ENCODE data around the gene EXD3. TPM values are rescaled to one million over a fixed set of nuclear protein-coding genes. Genes with fewer than 3 reads are reported as not detected.
A peak's percentile ranks its signal among the peaks of the same experiment; 100 is the strongest.

EXD3 gene
- polyA plus RNA-seq, 3 donors from 2014 or later = 1.6 to 6.3 (median 4.3) TPM

DNA sequence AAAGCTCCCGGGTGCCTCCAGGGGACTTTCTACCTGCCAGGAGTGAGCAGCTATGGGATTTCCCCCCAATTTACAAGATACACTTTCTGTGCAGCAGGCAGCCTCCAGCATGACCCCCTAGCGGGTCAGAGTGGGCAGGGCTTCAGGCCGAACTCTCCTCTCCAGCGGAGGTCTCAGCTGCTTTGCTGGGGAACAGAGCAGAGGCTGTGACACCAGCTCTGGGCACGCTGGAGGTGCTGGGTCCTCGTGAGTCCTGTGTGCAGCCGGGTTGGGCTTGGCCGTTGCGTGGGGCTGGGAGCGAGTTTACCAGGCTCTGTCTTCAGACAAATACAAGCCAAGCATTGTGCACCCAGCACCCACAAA is 123.8 kb downstream of the EXD3 start:
- H3K36me3 Mint-ChIP-seq = no peaks in the 10 kb centered on the region
- no peak overlapping the region for H3K27ac Mint-ChIP-seq
- peaks cover 17 to 20% of the 10 kb centered on the region in 2 donors for H3K4me1 Mint-ChIP-seq
- peaks cover 7 to 18% (median 11%) of the 10 kb centered on the region in 3 donors for H3K27me3 Mint-ChIP-seq (ENCODE audit: low read depth in 3 of 3)
- H3K4me3 Mint-ChIP-seq = no peak overlapping the region
- H3K9me3 Mint-ChIP-seq = no peaks in the 10 kb centered on the region
- no peak for DNase-seq

DNA sequence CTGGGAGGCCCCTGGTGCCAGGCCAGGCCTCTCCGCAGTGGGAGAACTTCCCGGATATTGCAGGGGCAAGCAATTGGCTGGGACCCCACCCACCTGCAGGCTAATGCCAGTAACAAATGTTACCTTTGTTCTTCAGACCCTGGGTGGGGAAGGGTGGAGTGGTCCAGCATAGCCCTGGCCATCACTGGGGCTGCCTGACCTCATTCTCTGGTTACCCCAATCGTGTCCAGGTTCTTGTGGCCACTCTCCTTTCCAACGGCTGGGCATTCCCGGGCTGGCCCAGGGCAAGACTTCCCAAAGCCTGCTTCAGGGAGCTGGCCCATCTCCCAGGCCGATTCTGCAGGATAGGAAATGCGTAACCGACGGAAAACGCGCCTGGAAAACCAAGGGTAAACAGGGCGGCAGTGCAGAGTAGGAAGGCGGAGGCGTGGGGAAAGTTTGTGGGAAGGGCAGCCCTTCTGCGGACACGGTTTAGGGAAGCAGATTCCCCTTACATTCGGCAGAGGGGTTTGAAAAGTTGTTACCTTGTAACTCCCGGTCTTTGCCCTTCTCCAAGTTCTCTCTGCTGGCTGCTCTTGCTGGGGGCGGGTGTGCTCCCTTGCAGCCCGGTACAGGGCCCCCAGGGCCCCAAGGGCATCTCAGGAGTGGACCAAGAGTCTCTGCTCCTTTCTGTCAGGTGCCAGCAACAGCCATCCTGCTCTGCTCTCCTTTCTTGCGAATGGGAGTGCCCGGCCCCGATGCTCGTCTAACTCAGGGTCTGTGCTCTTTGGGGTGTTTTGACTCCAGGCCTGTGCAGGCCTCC is 124.4 kb downstream of the EXD3 start:
- no peak for DNase-seq
- peaks cover 9 to 18% (median 13%) of the 10 kb centered on the region in 3 donors for H3K27me3 Mint-ChIP-seq (ENCODE audit: low read depth in 3 of 3)
- H3K27ac Mint-ChIP-seq = no peak overlapping the region
- H3K4me3 Mint-ChIP-seq = no peak overlapping the region
- peaks cover 17 to 20% of the 10 kb centered on the region in 2 donors for H3K4me1 Mint-ChIP-seq
- H3K9me3 Mint-ChIP-seq = no peaks in the 10 kb centered on the region
- H3K36me3 Mint-ChIP-seq = no peaks in the 10 kb centered on the region

DNA sequence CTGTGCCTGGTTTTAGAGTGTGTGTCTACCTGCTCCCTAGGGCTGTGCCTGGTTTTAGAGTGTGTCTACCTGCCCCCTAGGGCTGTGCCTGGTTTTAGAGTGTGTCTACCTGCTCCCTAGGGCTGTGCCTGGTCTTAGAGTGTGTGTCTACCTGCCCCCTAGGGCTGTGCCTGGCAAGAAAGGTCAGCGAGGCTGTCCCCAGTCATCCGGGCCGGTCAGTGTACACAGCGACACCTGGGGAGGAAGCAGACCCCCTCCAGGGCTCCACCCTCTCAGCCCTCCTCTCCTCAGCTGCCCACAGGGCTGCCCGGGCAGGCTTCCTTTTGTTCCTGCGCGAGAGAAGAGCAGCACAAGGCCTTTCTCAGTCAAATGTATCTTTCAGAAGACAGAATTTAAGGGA is 125.0 kb downstream of the EXD3 start:
- no peak for DNase-seq
- Mint-ChIP-seq H3K36me3 (no peaks in the 10 kb centered on the region), H3K27ac (no peak overlapping the region), H3K9me3 (no peaks in the 10 kb centered on the region), H3K4me1 (peaks cover 17 to 20% of the 10 kb centered on the region in 2 donors), H3K27me3 (ENCODE audit: low read depth in 3 of 3) (peaks cover 11 to 18% (median 13%) of the 10 kb centered on the region in 3 donors), H3K4me3 (no peak overlapping the region)

DNA sequence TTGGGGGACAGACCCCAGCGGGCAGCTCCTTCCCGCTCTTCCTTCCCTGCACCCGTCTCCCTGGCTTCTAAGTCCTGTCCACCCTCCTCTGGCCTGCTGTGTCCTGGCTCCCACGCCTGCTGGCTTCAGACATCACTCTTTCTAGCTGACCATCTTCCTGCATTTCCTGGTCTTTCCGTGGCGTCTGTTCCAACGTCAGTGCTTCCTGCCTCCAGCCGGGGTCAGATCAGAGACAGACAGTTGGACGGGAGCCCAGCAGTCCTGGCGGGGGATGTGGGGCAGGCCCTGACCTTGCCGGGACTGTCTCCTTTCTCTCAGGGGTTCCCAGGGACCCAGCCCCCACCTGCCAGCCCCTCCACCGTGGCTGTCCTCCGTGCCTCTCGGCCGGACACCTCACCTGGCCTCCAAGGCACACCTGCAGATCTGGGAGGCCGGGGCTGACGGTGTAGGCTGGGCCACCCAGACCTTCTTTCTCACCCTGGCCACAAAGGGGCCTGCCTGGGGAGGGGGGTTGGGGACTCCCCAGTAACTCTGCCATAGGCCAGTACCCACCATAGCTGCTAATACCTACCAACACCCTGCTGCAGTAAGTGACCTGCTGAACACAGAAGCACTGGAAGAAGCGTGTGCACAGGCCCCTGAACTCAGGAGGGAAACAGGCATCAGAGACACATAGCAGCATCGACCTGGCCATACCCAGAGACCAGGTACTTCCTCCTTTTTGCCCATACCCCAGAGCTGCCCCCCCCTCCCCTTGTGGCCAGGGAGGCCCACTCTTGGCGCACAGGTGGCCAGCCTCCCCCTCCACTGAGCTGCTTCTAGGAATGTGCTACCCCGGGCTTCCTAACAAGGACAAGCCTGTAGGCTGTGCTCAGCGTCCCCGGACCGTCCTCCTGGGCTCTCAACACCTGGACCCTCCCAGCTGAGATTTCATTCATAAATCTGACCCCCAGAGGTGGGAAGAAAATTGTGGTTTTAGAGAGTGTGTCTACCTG is 126.0 kb downstream of the EXD3 start:
- no peak for DNase-seq
- H3K4me3 Mint-ChIP-seq = peak overlapping the region; percentile 69 to 79 (median 76)

DNA sequence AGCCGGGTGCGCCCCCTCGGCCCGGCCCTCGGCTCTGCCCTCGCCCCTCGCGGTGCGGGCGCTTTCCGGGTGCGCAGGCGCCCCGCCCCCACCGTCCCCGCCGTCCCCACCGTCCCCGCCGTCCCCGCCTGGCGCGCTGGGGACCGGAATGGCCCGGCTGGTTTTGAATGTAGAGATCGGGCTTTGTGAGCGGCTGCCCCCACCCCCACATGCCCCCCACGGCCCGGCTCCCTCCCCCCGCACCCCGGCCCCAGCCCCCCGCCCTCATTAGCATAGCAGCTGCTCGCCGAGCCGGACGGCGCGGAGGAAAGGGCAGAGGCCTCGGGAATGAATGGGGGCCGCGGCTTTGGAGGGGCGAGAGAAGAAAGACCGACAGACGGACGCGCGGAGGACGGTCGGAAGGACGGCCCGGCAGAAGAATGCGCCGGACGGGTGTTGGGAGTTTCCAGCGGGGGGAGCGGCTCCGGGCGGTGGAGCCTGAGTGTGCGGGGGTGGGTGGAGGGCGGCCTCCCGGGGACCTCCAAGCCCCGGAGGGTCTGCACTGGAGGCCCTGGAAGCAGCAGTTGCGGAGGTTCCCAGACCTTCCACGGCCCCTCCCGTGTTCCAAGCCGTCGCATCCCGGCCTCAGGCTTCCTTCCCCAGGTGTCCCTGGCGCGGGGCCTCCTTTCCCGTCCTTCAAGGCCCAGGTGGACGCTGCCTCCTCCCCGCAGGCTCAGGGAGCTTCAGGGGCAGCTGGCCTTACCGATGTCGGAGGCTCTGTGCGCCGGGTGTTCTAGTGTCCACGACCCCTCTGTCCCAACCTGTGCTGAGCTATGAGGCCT is 126.9 kb downstream of the EXD3 start:
- H3K36me3 Mint-ChIP-seq = no peaks in the 10 kb centered on the region
- H3K4me3 Mint-ChIP-seq = peak overlapping the region; percentile 69 to 79 (median 76)
- H3K4me1 Mint-ChIP-seq = peaks cover 15 to 20% of the 10 kb centered on the region in 2 donors
- peak overlapping the region in 1 of 6 donors; percentile 45 for H3K27ac Mint-ChIP-seq
- H3K9me3 Mint-ChIP-seq = no peaks in the 10 kb centered on the region
- peaks cover 13 to 21% (median 13%) of the 10 kb centered on the region in 3 donors for H3K27me3 Mint-ChIP-seq (ENCODE audit: low read depth in 3 of 3)
- no peak for DNase-seq

More for the DNA sequence above, 126.0 kb downstream of the EXD3 start:
- H3K27me3 Mint-ChIP-seq (ENCODE audit: low read depth in 3 of 3) = peaks cover 13 to 21% (median 13%) of the 10 kb centered on the region in 3 donors
- no peaks in the 10 kb centered on the region for H3K36me3 Mint-ChIP-seq
- H3K9me3 Mint-ChIP-seq = no peaks in the 10 kb centered on the region
- peak overlapping the region in 1 of 6 donors; percentile 45 for H3K27ac Mint-ChIP-seq
- H3K4me1 Mint-ChIP-seq = peaks cover 17 to 20% of the 10 kb centered on the region in 2 donors

DNA sequence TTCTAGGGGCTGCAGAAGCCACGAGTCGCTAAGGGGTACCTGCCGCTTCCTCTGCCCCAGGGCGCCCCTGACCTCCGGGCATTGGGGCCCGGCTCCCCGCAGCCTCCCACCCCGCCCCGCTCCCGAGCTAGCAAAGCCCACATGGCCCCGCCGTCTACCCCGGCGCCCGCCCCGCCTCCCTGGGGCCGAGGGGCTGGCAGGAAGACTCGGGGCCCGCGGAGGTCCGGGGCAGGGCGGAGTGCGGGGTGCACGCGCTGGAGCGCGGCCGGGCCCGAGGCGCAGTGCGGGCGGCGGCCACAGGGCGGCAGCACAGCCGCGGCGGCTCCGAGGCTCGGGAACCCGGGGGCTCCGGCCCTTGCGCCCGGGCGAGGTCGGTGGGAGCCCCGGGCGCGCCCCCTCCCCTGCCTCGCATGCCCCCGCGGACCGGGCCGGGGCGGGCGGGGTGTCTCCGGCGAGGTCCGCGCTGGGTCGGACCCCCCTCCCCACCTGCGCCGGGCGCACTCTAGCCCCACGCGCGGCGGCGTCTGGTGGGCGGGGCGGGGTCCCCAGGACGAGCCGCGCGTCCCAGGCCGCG is 127.6 kb downstream of the EXD3 start:
- Mint-ChIP-seq H3K4me1 (peaks cover 11 to 14% of the 10 kb centered on the region in 2 donors), H3K27ac (no peak overlapping the region), H3K36me3 (no peaks in the 10 kb centered on the region), H3K9me3 (no peaks in the 10 kb centered on the region), H3K27me3 (ENCODE audit: low read depth in 3 of 3) (peaks cover 12 to 18% (median 13%) of the 10 kb centered on the region in 3 donors), H3K4me3 (peak overlapping the region; percentile 21 to 59 (median 55))
- DNase-seq = peak; percentile 55 to 65 (median 63)

DNA sequence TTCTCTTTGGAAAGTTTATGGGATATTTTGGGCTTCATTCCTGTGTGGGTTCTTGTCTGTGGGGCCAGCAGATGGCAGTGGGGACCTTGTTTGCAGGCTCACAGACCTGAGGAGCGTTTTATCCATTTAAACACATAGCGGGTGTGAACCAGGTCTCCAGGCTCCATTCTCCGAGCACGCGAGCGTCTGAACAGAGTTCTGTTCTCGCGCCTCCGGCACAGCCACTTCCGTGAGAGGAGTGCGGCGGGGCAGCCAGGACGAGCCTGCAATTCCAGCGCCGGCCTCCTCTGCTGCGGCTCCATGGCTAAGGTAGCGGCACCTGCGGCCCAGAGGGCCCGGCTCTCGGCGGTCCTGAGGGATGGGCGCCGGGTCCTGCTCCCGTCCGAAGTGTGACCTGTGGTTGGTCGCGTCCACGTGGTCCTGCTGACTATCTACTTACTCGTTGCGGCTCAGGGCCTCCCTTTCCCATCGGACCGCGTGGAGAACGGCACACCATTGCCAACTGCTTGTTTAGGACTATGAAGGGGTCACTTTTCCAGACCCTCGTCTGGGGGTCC is 128.2 kb downstream of the EXD3 start:
- Mint-ChIP-seq H3K27ac (no peak overlapping the region), H3K36me3 (no peaks in the 10 kb centered on the region), H3K4me3 (peak overlapping the region; percentile 50 to 59 (median 55)), H3K27me3 (ENCODE audit: low read depth in 3 of 3) (peaks cover 12 to 18% (median 13%) of the 10 kb centered on the region in 3 donors), H3K9me3 (no peaks in the 10 kb centered on the region), H3K4me1 (peaks cover 8 to 14% of the 10 kb centered on the region in 2 donors)
- DNase-seq = no peak

DNA sequence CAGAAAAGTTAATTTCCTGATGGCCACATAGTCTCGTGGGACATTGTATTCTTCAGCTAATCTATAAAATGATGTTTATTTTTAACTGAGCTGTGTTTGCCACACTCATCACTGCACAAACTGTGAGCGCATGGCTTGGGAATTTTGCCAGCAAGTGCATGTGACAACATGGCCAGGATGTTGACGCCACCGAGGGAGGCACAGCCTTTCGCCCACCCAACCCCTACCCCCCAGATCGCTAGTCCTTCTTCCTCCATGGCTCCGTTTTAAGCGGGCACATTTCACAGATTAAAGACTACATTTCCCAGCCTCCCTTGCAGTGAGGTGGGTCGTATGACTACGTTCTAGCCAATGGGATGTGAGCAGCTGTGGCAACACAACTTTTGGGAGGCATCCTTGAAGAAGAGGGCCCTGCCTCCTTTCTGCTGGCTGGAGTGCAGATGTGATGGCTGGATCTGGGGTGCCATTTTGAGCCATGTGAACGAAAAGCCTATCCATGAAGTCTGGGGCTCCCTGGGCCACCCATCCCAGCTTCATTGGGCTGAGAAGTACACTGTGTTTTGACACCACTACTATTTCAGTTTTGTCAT is 128.8 kb downstream of the EXD3 start:
- Mint-ChIP-seq H3K27ac (no peak overlapping the region), H3K4me3 (peak overlapping the region; percentile 50 to 59 (median 55)), H3K4me1 (peaks cover 7 to 14% of the 10 kb centered on the region in 2 donors), H3K36me3 (no peaks in the 10 kb centered on the region), H3K9me3 (no peaks in the 10 kb centered on the region), H3K27me3 (ENCODE audit: low read depth in 3 of 3) (peaks cover 12 to 16% (median 13%) of the 10 kb centered on the region in 3 donors)
- no peak for DNase-seq

DNA sequence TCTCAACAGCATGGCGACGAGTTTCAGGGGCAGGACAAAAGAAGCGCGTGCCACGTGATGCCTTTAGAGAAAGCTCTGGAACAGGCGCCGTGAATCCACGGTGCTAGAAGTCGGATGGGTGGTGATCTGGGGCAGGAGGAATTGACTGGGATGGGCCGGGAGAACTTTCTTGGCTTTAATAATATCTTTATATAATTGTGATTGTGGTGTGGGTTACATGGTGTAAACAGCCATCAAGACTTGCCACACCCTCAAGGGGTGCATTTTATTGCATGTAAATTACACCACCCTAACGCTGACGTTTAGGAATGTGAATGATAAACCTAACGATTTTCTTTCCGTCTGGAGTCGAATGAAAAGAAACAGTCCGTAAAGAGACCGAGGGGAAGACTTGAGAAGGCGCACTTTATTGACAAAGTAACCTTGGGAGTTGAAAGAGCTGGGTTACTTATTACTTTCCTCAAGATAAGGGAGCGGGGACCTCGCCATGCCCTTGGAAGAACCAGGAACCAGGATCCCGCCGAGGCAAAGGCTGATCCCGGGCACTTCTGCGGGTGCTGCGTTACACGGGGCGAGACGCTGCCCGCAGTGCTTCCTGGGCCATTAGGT is 129.4 kb downstream of the EXD3 start:
- Mint-ChIP-seq H3K9me3 (no peaks in the 10 kb centered on the region), H3K4me1 (peaks cover 7 to 14% of the 10 kb centered on the region in 2 donors), H3K27me3 (ENCODE audit: low read depth in 3 of 3) (peaks cover 12 to 13% (median 13%) of the 10 kb centered on the region in 3 donors), H3K36me3 (no peaks in the 10 kb centered on the region), H3K4me3 (peak overlapping the region in 2 of 5 donors; percentile 36 to 55), H3K27ac (no peak overlapping the region)
- DNase-seq = no peak

DNA sequence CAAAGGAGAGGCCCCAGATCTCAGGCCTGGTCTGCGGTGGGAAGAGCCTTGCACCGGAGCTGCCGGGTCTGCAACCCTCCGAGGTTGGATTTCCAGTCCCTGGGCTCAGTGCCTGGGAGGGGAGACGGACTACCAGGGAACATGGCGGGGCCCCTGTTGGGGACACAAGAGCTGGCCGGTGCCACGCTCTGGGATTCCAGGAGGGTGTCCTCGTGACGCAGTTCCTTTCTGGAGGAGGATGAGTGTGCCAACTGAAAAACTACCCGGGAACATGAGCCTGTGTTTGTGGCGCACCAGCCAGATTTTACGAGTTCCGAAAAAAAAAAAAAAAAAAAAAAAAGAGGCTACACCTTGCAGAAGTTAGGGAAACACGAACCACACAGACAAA is 129.9 kb downstream of the EXD3 start:
- Mint-ChIP-seq H3K27me3 (ENCODE audit: low read depth in 3 of 3) (peaks cover 12 to 13% (median 13%) of the 10 kb centered on the region in 3 donors), H3K27ac (no peak overlapping the region), H3K4me3 (no peak overlapping the region), H3K36me3 (no peaks in the 10 kb centered on the region), H3K9me3 (no peaks in the 10 kb centered on the region), H3K4me1 (peaks cover 7 to 14% of the 10 kb centered on the region in 2 donors)
- no peak for DNase-seq

DNA sequence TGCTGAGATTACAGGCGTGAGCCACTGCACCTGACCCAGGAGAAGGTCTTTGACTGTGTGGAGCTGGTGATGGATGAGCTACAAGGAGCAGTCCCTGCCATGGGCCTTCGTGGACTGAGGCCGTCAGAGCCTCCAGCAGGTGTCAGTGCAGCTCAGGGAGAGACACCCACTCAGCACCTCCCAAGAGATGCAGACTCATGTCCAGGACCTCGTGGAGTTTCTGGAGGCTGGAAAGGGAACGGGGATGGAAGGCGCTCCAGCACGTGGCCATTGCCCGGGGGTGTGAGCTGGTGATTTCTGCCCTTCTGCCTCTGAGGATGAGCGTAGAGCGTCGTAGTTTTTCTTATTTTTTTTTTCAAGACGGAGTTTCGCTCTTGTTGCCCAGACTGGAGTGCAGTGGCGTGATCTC is 136.0 kb downstream of the EXD3 start:
- peaks cover 0 to 2% (median 0%) of the 10 kb centered on the region in 3 donors for H3K27me3 Mint-ChIP-seq (ENCODE audit: low read depth in 3 of 3)
- no peak for DNase-seq
- no peak overlapping the region for H3K4me3 Mint-ChIP-seq
- peaks cover 4 to 5% (median 4%) of the 10 kb centered on the region in 3 donors for H3K36me3 Mint-ChIP-seq
- H3K4me1 Mint-ChIP-seq = peaks cover 5 to 6% of the 10 kb centered on the region in 2 donors
- peak overlapping the region in 1 of 6 donors; percentile 55 for H3K27ac Mint-ChIP-seq
- H3K9me3 Mint-ChIP-seq = no peaks in the 10 kb centered on the region

All from immature natural killer cell (primary cell).